Nephron (organoid): ENCODE data around the gene GSG1L.

Experiments used
- H3K27ac Mint-ChIP-seq, 3 experiments: 2 replicates each; pipeline ENCODE4 v1.8.0; 2020; ENCODE audit warnings: mixed read lengths in 3 of 3, mild to moderate bottlenecking in 2 of 3, moderate library complexity in 1 of 3
- H3K27me3 Mint-ChIP-seq: 2 replicates; pipeline ENCODE4 v1.8.0; 2021; ENCODE audit warnings: low read depth, mild to moderate bottlenecking, moderate library complexity, mixed read lengths
- H3K36me3 Mint-ChIP-seq: 2 replicates; pipeline ENCODE4 v1.8.0; 2020; ENCODE audit warnings: low read depth, mixed read lengths
- H3K4me1 Mint-ChIP-seq: 2 replicates; pipeline ENCODE4 v1.8.0; 2020; ENCODE audit warnings: mixed read lengths
- H3K4me3 Mint-ChIP-seq, 3 experiments: 2 replicates each; pipeline ENCODE4 v1.8.0; 2020; ENCODE audit warnings: mild to moderate bottlenecking in 3 of 3, mixed read lengths in 3 of 3, moderate library complexity in 2 of 3
- H3K9me3 Mint-ChIP-seq: 2 replicates; pipeline ENCODE4 v1.8.0; 2020; ENCODE audit warnings: mixed read lengths
- TF ChIP-seq, protein P1 (sequence below), 3 experiments: fragments of 200-600 bp; sonication (generic); IDR thresholded peaks; one replicate each; pipeline ENCODE4 v1.5.0; 2021; ENCODE audit warnings: antibody characterized with exemption in 3 of 3; ENCODE audit not compliant: unreplicated experiment in 3 of 3

Gene GSG1L

DNA sequence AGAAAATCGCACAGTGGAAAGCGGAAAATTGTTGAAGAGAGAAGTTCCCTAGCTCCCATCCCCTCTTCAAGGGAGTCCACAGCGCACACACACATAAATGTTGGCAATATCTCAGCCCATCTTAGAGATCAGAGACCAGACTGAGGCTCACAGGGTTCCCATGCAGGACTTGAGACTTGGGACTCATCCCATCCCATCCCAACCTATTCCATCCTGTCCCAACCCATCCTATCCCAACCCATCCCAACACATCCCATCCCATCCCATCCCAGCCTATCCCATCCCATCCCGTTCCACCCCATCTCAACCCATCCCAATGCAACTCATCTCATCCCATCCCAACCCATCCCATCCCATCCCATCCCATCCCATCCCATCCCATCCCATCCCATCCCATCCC, 29.6 kb downstream of the GSG1L start:
- H3K4me1 Mint-ChIP-seq, result peaks cover 10% of the 10 kb centered on the region
- H3K4me3 Mint-ChIP-seq, result no peak overlapping the region

DNA sequence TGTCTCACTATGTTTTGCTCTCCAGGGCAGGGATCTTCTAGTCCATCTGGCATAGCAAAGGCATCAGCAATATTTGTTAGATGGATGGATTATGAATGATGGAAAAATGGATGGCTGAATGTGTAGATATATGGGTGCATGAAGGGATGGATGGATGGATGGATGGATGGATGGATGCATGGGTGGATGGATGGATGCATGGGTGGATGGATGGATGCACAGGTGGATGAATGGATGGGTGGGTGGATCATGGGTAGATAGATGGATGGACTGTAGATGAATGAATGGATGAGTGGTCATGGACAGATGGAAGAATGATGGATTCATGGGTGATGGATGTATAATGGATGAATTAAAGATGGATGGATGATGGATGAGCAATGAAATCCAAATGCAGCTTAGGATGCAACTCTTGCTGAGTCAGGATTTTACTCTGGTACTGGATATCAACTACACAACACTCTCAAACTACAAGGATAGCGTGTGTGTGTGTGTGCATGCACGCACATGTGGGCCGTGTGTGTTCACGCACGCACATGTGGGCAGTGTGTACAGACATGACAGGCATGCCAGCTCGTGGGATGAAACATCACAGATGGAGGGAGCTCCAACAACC, 34.0 kb downstream of the GSG1L start:
- no peak overlapping the region for H3K27ac Mint-ChIP-seq
- H3K4me1 Mint-ChIP-seq, result no peaks in the 10 kb centered on the region
- peaks cover 27% of the 10 kb centered on the region for H3K27me3 Mint-ChIP-seq
- TF ChIP-seq, protein P1, sequence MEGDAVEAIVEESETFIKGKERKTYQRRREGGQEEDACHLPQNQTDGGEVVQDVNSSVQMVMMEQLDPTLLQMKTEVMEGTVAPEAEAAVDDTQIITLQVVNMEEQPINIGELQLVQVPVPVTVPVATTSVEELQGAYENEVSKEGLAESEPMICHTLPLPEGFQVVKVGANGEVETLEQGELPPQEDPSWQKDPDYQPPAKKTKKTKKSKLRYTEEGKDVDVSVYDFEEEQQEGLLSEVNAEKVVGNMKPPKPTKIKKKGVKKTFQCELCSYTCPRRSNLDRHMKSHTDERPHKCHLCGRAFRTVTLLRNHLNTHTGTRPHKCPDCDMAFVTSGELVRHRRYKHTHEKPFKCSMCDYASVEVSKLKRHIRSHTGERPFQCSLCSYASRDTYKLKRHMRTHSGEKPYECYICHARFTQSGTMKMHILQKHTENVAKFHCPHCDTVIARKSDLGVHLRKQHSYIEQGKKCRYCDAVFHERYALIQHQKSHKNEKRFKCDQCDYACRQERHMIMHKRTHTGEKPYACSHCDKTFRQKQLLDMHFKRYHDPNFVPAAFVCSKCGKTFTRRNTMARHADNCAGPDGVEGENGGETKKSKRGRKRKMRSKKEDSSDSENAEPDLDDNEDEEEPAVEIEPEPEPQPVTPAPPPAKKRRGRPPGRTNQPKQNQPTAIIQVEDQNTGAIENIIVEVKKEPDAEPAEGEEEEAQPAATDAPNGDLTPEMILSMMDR (IDR thresholded peaks at IDR 0.05; ENCODE audit: unreplicated experiment in 3 of 3), result no peak
- H3K4me3 Mint-ChIP-seq, result no peak overlapping the region
- no peaks in the 10 kb centered on the region for H3K36me3 Mint-ChIP-seq
- no peaks in the 10 kb centered on the region for H3K9me3 Mint-ChIP-seq

More for the DNA sequence above, 29.6 kb downstream of the GSG1L start:
- Mint-ChIP-seq H3K27ac (no peak overlapping the region), H3K27me3 (peaks cover 24% of the 10 kb centered on the region), H3K9me3 (no peaks in the 10 kb centered on the region), H3K36me3 (no peaks in the 10 kb centered on the region)
- TF ChIP-seq, protein P1 (IDR thresholded peaks at IDR 0.05; ENCODE audit: unreplicated experiment in 3 of 3), result no peak

DNA sequence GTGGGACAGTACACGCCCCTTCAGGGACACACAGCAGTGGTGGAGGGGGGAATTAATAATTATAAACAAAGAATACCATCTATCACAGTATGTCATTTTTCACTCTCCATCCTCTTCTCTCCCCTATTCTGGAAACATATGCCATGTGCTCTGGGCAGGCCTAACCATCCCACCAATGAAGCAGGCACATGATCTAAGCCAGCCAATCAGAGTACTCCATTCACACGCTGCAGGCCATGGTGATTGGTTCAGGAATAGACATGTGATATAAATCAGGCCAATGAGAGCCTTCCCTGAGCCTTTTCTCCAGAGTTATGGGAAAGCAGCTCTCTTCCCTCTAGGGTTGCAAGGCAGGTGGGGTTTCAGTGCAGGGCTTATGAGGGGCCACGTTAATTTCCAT, 36.5 kb downstream of the GSG1L start:
- H3K36me3 Mint-ChIP-seq, result no peaks in the 10 kb centered on the region
- no peak overlapping the region for H3K4me3 Mint-ChIP-seq
- H3K9me3 Mint-ChIP-seq, result no peaks in the 10 kb centered on the region
- H3K27me3 Mint-ChIP-seq, result peaks cover 26% of the 10 kb centered on the region
- H3K27ac Mint-ChIP-seq, result no peak overlapping the region
- TF ChIP-seq, protein P1 (IDR thresholded peaks at IDR 0.05; ENCODE audit: unreplicated experiment in 3 of 3), result no peak
- peaks cover 4% of the 10 kb centered on the region for H3K4me1 Mint-ChIP-seq

DNA sequence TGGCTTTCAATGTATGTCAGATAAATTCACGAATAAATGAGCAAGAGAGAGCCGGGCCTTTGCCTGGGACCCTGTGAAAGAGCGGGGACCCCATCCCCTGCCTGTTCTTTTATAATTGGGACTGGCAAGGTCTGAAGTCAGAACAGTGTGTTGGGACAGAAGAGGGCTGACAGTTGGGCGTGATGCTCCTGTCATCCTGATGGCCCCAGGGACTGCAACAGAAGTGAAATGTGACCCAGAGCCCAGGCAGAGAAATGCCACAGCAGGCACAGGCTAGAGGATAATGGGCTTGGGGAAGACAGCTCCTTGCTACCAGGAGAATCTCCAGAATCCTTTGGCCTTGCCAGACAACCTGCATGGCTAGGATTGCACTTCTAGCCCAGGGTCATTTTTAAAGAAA, 37.9 kb downstream of the GSG1L start:
- no peak overlapping the region for H3K4me3 Mint-ChIP-seq
- TF ChIP-seq, protein P1 (IDR thresholded peaks at IDR 0.05; ENCODE audit: unreplicated experiment in 3 of 3), result no peak
- H3K27ac Mint-ChIP-seq, result no peak overlapping the region
- H3K27me3 Mint-ChIP-seq, result peaks cover 26% of the 10 kb centered on the region
- H3K36me3 Mint-ChIP-seq, result no peaks in the 10 kb centered on the region
- peaks cover 4% of the 10 kb centered on the region for H3K4me1 Mint-ChIP-seq
- H3K9me3 Mint-ChIP-seq, result peaks cover 3% of the 10 kb centered on the region

DNA sequence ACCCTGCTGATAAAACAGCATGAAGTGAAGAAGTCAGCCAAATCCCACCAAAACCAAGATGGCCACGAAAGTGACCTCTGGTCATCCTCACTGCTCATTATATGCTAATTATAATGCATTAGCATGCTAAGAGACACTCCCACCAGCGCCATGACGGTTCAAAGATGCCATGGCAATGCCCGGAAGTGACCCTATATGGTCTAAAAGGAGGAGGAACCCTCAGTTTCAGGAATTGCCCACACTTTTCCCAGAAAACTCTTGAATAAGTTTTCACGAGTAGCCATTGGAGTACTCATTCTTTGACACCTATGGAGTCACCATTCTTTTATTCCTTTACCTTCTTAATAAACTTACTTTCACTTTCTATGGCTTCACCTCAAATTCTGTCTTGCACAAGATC, 44.3 kb downstream of the GSG1L start:
- peaks cover 9% of the 10 kb centered on the region for H3K27me3 Mint-ChIP-seq
- TF ChIP-seq, protein P1 (IDR thresholded peaks at IDR 0.05; ENCODE audit: unreplicated experiment in 3 of 3), result no peak
- H3K27ac Mint-ChIP-seq, result no peak overlapping the region
- H3K4me3 Mint-ChIP-seq, result no peak overlapping the region
- peaks cover 2% of the 10 kb centered on the region for H3K4me1 Mint-ChIP-seq
- no peaks in the 10 kb centered on the region for H3K36me3 Mint-ChIP-seq
- H3K9me3 Mint-ChIP-seq, result peaks cover 16% of the 10 kb centered on the region

DNA sequence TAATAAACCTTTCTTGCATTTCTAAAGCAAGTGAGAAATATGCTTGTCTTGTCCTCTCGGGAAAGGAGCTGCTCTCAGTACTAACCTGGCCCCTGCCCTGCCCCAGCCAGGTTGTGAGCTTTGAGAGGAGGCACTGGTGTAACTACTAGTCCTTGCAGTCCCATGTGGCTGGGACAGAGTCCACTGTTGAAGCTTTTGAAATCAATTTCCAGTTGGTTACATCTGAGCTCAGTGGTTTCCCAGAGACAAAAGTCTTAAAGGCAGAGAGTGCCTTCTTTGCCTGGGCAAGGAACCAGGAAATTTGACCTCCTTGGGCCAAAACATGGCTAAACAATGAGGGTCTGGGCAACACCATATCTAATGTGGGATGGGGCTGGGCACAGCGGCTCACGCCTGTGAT, 48.7 kb downstream of the GSG1L start:
- Mint-ChIP-seq H3K36me3 (no peaks in the 10 kb centered on the region), H3K4me1 (peaks cover 25% of the 10 kb centered on the region), H3K9me3 (peaks cover 6% of the 10 kb centered on the region), H3K27ac (no peak overlapping the region), H3K27me3 (peaks cover 13% of the 10 kb centered on the region), H3K4me3 (no peak overlapping the region)
- TF ChIP-seq, protein P1 (IDR thresholded peaks at IDR 0.05; ENCODE audit: unreplicated experiment in 3 of 3), result no peak
